Measurements from ENCODE around the gene TMEM11. TPM values are rescaled to one million over a fixed set of nuclear protein-coding genes. Genes with fewer than 3 reads are reported as not detected.
"Not testable (repeated sequence)": the region's sequence is repeated elsewhere in the genome, so short reads cannot be mapped to it uniquely, and the experiment has no call there.

The TMEM11 gene
- total RNA-seq, 2 donors from 2014 or later, result 26.3 to 28.0 TPM

- Mint-ChIP-seq H3K4me3 (no peak overlapping the region), H3K27me3 (ENCODE audit: insufficient read depth) (peaks cover under 1% of the 10 kb centered on the region), H3K27ac (peak overlapping the region; percentile 21), H3K9me3 (peaks cover 9% of the 10 kb centered on the region), H3K4me1 (no peaks in the 10 kb centered on the region), H3K36me3 (ENCODE audit: low read depth) (no peaks in the 10 kb centered on the region)
- Histone ChIP-seq H3K27ac (ENCODE audit: low read depth, low read length) (no peak overlapping the region), H3K4me3 (ENCODE audit: low read length) (no peak overlapping the region), H3K27me3 (ENCODE audit: control insufficient read depth, insufficient read depth, low read length, poor library complexity, severe bottlenecking) (no peaks in the 10 kb centered on the region), H3K36me3 (ENCODE audit: control insufficient read depth, insufficient read depth, low read length) (no peaks in the 10 kb centered on the region), H3K4me1 (ENCODE audit: control insufficient read depth, insufficient read depth, low read length) (no peaks in the 10 kb centered on the region), H3K9me3 (ENCODE audit: control insufficient read depth, low read length) (no peaks in the 10 kb centered on the region), H3K9ac (ENCODE audit: extremely low read depth, low read length, poor library complexity, severe bottlenecking) (no peak overlapping the region)
- 83 to 87% methylated on average over 4 of the region's 4 CpGs for WGBS, 2 experiments (ENCODE audit: insufficient coverage in 1 of 2, insufficient read length in 1 of 2)
- TF ChIP-seq, protein P1, sequence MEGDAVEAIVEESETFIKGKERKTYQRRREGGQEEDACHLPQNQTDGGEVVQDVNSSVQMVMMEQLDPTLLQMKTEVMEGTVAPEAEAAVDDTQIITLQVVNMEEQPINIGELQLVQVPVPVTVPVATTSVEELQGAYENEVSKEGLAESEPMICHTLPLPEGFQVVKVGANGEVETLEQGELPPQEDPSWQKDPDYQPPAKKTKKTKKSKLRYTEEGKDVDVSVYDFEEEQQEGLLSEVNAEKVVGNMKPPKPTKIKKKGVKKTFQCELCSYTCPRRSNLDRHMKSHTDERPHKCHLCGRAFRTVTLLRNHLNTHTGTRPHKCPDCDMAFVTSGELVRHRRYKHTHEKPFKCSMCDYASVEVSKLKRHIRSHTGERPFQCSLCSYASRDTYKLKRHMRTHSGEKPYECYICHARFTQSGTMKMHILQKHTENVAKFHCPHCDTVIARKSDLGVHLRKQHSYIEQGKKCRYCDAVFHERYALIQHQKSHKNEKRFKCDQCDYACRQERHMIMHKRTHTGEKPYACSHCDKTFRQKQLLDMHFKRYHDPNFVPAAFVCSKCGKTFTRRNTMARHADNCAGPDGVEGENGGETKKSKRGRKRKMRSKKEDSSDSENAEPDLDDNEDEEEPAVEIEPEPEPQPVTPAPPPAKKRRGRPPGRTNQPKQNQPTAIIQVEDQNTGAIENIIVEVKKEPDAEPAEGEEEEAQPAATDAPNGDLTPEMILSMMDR (conservative IDR thresholded peaks at IDR 0.05), result no peak
- no peak for DNase-seq
Measured at GRCh38 chr17:21228111-21228510, 14.2 kb upstream of the TMEM11 start.

DNA sequence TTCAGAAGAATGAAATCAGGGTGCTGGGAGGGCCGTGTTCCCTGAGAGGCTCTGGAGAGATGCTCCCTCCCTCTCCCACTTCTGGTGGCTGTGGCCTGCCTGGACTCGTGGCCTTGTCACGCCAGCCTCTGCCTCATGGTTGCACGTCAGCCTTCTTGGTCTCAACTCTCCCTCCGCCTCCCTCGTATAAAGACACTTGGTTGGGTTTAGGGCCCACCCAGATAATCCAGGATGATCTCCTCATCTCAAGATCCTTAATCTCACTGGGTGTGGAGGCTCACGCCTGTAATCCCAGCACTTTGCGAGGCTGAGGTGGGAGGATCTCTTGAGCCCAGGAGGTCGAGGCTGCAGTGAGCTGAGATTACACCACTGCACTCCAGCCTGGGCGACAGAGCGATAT is 13.3 kb upstream of the TMEM11 start:
- H3K36me3 Mint-ChIP-seq (ENCODE audit: low read depth); H3K27ac ChIP-seq (ENCODE audit: low read depth, low read length); H3K4me3 ChIP-seq (ENCODE audit: low read length); H3K27me3 Mint-ChIP-seq (ENCODE audit: insufficient read depth); DNase-seq; H3K9ac ChIP-seq (ENCODE audit: extremely low read depth, low read length, poor library complexity, severe bottlenecking); H3K4me1 Mint-ChIP-seq; H3K4me1 ChIP-seq (ENCODE audit: control insufficient read depth, insufficient read depth, low read length); H3K9me3 ChIP-seq (ENCODE audit: control insufficient read depth, low read length); H3K4me3 Mint-ChIP-seq; H3K27me3 ChIP-seq (ENCODE audit: control insufficient read depth, insufficient read depth, low read length, poor library complexity, severe bottlenecking); H3K36me3 ChIP-seq (ENCODE audit: control insufficient read depth, insufficient read depth, low read length); H3K27ac Mint-ChIP-seq: not testable (repeated sequence)
- 91 to 94% methylated on average over 9 to 11 of the region's 11 CpGs for WGBS, 2 experiments (ENCODE audit: insufficient coverage in 1 of 2, insufficient read length in 1 of 2)
- H3K9me3 Mint-ChIP-seq, result peaks cover 10% of the 10 kb centered on the region

DNA sequence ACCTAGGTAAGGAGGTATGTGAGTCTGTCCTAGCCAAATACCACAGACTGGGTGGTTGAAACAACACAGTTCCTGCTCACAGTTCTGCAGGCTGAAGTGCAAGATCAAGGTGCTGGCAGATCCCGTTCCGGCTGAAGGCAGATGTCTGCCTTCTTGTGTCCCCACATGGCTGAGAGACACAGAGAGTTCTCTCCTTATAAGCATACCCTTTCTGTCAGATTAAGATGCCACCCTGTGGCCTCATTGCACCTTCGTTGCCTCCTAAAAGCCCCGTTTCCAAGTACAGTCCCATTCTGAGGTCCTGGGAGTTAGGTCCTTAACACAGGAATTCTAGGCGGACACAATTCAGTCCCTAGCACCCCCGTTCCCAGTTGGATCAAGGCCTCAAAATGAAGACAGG is 9.1 kb upstream of the TMEM11 start:
- Mint-ChIP-seq H3K27ac (no peak overlapping the region), H3K4me3 (no peak overlapping the region), H3K4me1 (peaks cover 2% of the 10 kb centered on the region), H3K9me3 (peaks cover 8% of the 10 kb centered on the region), H3K27me3 (ENCODE audit: insufficient read depth) (no peaks in the 10 kb centered on the region), H3K36me3 (ENCODE audit: low read depth) (peaks cover 19% of the 10 kb centered on the region)
- H3K36me3 ChIP-seq (ENCODE audit: control insufficient read depth, insufficient read depth, low read length), result peaks cover 7% of the 10 kb centered on the region
- DNase-seq, result no peak
- H3K4me1 ChIP-seq (ENCODE audit: control insufficient read depth, insufficient read depth, low read length), result peaks cover under 1% of the 10 kb centered on the region
- 93 to 97% methylated on average over 5 to 6 of the region's 6 CpGs for WGBS, 2 experiments (ENCODE audit: insufficient coverage in 1 of 2, insufficient read length in 1 of 2)
- no peak overlapping the region for H3K27ac ChIP-seq (ENCODE audit: low read depth, low read length)
- H3K9ac ChIP-seq (ENCODE audit: extremely low read depth, low read length, poor library complexity, severe bottlenecking), result no peak overlapping the region
- peaks cover 8% of the 10 kb centered on the region for H3K9me3 ChIP-seq (ENCODE audit: control insufficient read depth, low read length)
- no peaks in the 10 kb centered on the region for H3K27me3 ChIP-seq (ENCODE audit: control insufficient read depth, insufficient read depth, low read length, poor library complexity, severe bottlenecking)
- no peak overlapping the region for H3K4me3 ChIP-seq (ENCODE audit: low read length)
- TF ChIP-seq, protein P1 (conservative IDR thresholded peaks at IDR 0.05), result no peak

- peaks cover 9% of the 10 kb centered on the region for H3K4me1 ChIP-seq (ENCODE audit: control insufficient read depth, insufficient read depth, low read length)
- H3K9me3 ChIP-seq (ENCODE audit: control insufficient read depth, low read length), result peaks cover 8% of the 10 kb centered on the region
- H3K27me3 ChIP-seq (ENCODE audit: control insufficient read depth, insufficient read depth, low read length, poor library complexity, severe bottlenecking), result no peaks in the 10 kb centered on the region
- peaks cover 8% of the 10 kb centered on the region for H3K9me3 Mint-ChIP-seq
- DNase-seq, result no peak
- no peak overlapping the region for H3K9ac ChIP-seq (ENCODE audit: extremely low read depth, low read length, poor library complexity, severe bottlenecking)
- TF ChIP-seq, protein P1 (conservative IDR thresholded peaks at IDR 0.05), result no peak
- peaks cover 7% of the 10 kb centered on the region for H3K36me3 ChIP-seq (ENCODE audit: control insufficient read depth, insufficient read depth, low read length)
- no peak overlapping the region for H3K4me3 ChIP-seq (ENCODE audit: low read length)
- 91 to 98% methylated on average over 3 of the region's 3 CpGs for WGBS, 2 experiments (ENCODE audit: insufficient coverage in 1 of 2, insufficient read length in 1 of 2)
- H3K27me3 Mint-ChIP-seq (ENCODE audit: insufficient read depth), result no peaks in the 10 kb centered on the region
- H3K4me1 Mint-ChIP-seq, result peaks cover 35% of the 10 kb centered on the region
- H3K36me3 Mint-ChIP-seq (ENCODE audit: low read depth), result peaks cover 19% of the 10 kb centered on the region
- H3K27ac Mint-ChIP-seq, result no peak overlapping the region
- H3K4me3 Mint-ChIP-seq, result no peak overlapping the region
- H3K27ac ChIP-seq (ENCODE audit: low read depth, low read length), result no peak overlapping the region
Measured at GRCh38 chr17:21218831-21219380, 4.9 kb upstream of the TMEM11 start.
